Right lobe of liver (tissue), 4 donors: ENCODE measurements around the gene CASP10.

Experiments used
- POLR2A ChIP-seq: fragments of 450-650 bp; IDR thresholded peaks from one replicate; pipeline ENCODE4 v1.6.1; 2017; ENCODE audit warnings: antibody characterized with exemption, mild to moderate bottlenecking
- TF ChIP-seq, protein P1 (sequence below), 4 donors: fragments of 200-600 bp in 3 of 4; fragments of 450-650 bp in 1 of 4; IDR thresholded peaks; one replicate each; pipeline versions ENCODE4 v1.5.1 to v1.8.0; 2016 to 2022; ENCODE audit warnings: antibody characterized with exemption in 4 of 4, mild to moderate bottlenecking in 2 of 4
- donor health status: DM: no; HTN: no; CAD: no.
- donor health status: DM: no; HTN: no; CAD: no.
- donor health status: DM: no; HTN: yes; CAD: no.

DNA sequence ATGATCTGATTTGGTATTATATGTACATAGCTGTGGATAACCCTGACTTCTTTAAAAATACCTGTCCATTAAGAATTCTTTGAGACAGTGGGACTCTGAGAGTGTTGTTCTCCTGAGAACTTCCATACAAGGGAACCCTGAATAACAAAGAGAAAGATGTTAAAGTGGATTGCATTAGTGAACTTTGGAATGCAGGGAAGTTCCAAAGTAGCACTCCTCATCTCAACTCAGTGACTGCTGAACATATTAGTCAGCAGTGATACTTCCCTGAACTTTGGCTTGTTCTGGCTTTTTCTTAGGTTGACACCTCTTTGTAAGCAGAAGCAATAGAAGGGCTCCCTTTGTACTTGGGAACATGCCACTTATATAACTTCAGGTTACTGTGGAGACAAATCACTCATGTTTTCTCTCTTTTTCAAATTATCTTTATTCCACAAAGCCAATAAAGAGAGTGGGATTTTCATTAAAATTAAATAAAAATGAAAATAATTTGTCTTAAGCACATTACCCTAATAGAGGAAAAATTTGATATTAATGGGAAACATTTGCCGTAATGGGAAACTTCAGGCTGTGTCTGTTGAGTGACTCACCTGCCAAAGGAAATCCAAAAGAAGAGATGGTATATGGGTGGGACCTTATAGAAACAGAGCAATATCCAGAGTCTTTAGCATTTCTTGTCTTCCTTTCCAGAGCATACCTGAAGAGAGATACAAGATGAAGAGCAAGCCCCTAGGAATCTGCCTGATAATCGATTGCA lies 33.7 kb upstream of the CASP10 start:
- TF ChIP-seq, protein P1, sequence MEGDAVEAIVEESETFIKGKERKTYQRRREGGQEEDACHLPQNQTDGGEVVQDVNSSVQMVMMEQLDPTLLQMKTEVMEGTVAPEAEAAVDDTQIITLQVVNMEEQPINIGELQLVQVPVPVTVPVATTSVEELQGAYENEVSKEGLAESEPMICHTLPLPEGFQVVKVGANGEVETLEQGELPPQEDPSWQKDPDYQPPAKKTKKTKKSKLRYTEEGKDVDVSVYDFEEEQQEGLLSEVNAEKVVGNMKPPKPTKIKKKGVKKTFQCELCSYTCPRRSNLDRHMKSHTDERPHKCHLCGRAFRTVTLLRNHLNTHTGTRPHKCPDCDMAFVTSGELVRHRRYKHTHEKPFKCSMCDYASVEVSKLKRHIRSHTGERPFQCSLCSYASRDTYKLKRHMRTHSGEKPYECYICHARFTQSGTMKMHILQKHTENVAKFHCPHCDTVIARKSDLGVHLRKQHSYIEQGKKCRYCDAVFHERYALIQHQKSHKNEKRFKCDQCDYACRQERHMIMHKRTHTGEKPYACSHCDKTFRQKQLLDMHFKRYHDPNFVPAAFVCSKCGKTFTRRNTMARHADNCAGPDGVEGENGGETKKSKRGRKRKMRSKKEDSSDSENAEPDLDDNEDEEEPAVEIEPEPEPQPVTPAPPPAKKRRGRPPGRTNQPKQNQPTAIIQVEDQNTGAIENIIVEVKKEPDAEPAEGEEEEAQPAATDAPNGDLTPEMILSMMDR (IDR thresholded peaks at IDR 0.05), result no peak
- TF ChIP-seq POLR2A, result no peak
